K562 (cell line): ENCODE data around the gene NOXRED1. TPM values are rescaled to one million over a fixed set of nuclear protein-coding genes. Genes with fewer than 3 reads are reported as not detected.

ENCODE experiments used
- HDAC8 ChIP-seq: fragments of 450-650 bp; IDR thresholded peaks from 2 replicates; pipeline ENCODE4 v1.6.1; 2016; ENCODE audit warnings: mild to moderate bottlenecking, missing genetic modification characterization, moderate library complexity, missing compliant biosample characterization
- KDM4B ChIP-seq, 2 experiments: fragments of 450-650 bp in 1 of 2; sonication (generic) in 1 of 2; IDR thresholded peaks; 2 replicates each; pipeline ENCODE4 v1.6.1; 2016 to 2017; ENCODE audit warnings: borderline replicate concordance in 2 of 2, antibody characterized with exemption in 1 of 2, low read depth in 1 of 2, mild to moderate bottlenecking in 1 of 2
- MGA ChIP-seq: fragments of 450-650 bp; IDR thresholded peaks from 2 replicates; pipeline ENCODE4 v1.6.1; 2016; ENCODE audit warnings: mild to moderate bottlenecking, moderate library complexity
- POLR2B ChIP-seq: fragments of 450-650 bp; IDR thresholded peaks from 2 replicates; pipeline ENCODE4 v1.6.1; 2018; ENCODE audit warnings: low read depth; ENCODE audit not compliant: partially characterized antibody
- RBM25 ChIP-seq: fragments of 200-400 bp; formaldehyde crosslinking; IDR thresholded peaks from 2 replicates; pipeline ENCODE4 v1.6.1; 2018; ENCODE audit warnings: low read length, low read depth, moderate library complexity; ENCODE audit not compliant: severe bottlenecking
- RNF2 ChIP-seq: sonication (generic); IDR thresholded peaks from 2 replicates; pipeline ENCODE4 v1.6.1; 2016
- SMAD4 ChIP-seq: fragments of 250-450 bp; sonication (Bioruptor Pico); conservative IDR thresholded peaks from 2 replicates; pipeline ENCODE4 v1.8.0; 2021; ENCODE audit warnings: inconsistent platforms, mild to moderate bottlenecking, moderate library complexity
- USF1 ChIP-seq: sonication (generic); formaldehyde crosslinking; IDR thresholded peaks from 2 replicates; pipeline ENCODE4 v1.9.0; 2022; ENCODE audit warnings: mild to moderate bottlenecking, missing genetic modification reagents
- ZFX ChIP-seq: sonication (generic); formaldehyde crosslinking; IDR thresholded peaks from 2 replicates; pipeline ENCODE4 v1.8.0; 2022; ENCODE audit warnings: mild to moderate bottlenecking, missing genetic modification reagents, moderate library complexity
- ZNF184 ChIP-seq: sonication (generic); formaldehyde crosslinking; IDR thresholded peaks from 2 replicates; pipeline ENCODE4 v1.5.0; 2020; ENCODE audit warnings: missing genetic modification reagents
- ZNF311 ChIP-seq: fragments of 250-450 bp; sonication (Bioruptor Pico); IDR thresholded peaks from 2 replicates; pipeline ENCODE4 v1.4.0; 2020; ENCODE audit warnings: mild to moderate bottlenecking, moderate library complexity
- polyA plus RNA-seq, 8 experiments: library from polyadenylated mRNA; depleted of rRNA in 4 of 8; stranded (reverse) in 5 of 8; unstranded in 3 of 8; fragments of >200 nt; fragmentation: Nextera tagmentation in 2 of 8; fragmentation: Illumina TruSeq in 1 of 8; extraction: Ambion mirVana in 2 of 8; extraction: Trizol in 1 of 8; gene quantifications; 2 replicates each; pipeline versions ENCODE4 v1.2.1 to v1.2.3, GENCODE V29; 2011 to 2014; ENCODE audit warnings: inconsistent platforms in 1 of 8, missing spikeins in 1 of 8
- total RNA-seq, 7 experiments: library from RNA; depleted of rRNA in 6 of 7; stranded (reverse); fragments of >200 nt in 6 of 7; fragmentation: Illumina TruSeq in 2 of 7; extraction: Trizol in 2 of 7; gene quantifications; 2 replicates each; pipeline versions ENCODE4 v1.2.1 to v1.2.3, GENCODE V29; 2011 to 2021; ENCODE audit warnings: low replicate concordance in 1 of 7
- TF ChIP-seq, protein P1 (sequence below): fragments of 200-400 bp; formaldehyde crosslinking; IDR thresholded peaks from 2 replicates; pipeline ENCODE4 v1.6.1; 2017; ENCODE audit warnings: mild to moderate bottlenecking, low read depth, low read length, moderate library complexity

NOXRED1 gene
- total and polyA plus RNA-seq, 9 of the 15 experiments (the other 6 are each of a cell fraction or from before 2014, with no cell fraction given) = 0.15 to 0.85 (median 0.30) TPM

DNA sequence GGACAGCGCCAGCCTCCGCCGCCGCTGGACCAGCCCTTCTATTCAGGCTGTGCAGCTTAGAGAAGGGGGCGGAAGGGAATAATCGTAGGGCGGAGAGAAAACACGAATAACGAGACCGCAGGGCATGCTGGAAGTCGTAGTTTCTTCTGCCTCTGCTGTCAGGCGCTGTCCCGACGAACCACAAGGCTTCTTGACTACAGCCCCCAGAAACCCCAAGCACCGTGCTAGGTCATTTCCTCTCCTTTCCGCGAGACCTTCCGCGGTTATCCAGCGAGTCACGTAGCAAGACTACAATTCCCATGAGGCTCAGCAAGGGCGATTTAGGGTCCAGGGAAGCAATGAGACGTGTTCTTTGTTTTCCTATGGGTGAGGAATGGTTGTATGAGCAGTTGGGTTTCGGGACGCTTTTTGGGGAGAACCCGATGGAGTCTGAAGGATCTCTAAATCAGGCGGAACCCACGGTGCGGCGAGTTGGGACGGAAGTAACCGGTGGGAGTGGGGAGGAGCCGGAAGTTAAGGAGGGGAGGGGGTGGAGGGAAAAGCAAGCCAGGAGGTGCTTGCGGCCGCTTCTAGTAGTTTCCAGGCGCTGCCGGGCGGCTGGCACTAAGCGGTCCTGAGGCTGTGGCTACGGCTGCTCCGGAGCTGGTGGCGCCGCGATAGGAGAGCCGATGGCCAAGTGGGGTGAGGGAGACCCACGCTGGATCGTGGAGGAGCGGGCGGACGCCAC lies 34.4 kb upstream of the NOXRED1 start, which contains the start of the genes AHSA1 and VIPAS39 (continued):
- TF ChIP-seq MGA (no peak), USF1 (CRISPR knock-in tag) (peak; percentile 13; the same call in 1 of the 2 replicates), ZNF311 (CRISPR knock-in tag) (peak; percentile 32; the same call in 1 of the 2 replicates), HDAC8 (tag) (0 out of 2 replicates have a peak, but pooled peaks have one; percentile 33), ZNF184 (CRISPR knock-in tag) (no peak), KDM4B (IDR thresholded peaks at IDR 0.05; ENCODE audit: borderline replicate concordance in 2 of 2, low read depth in 1 of 2) (peak in 1 of 2 experiments; percentile 81; a peak in 1 of 4 replicates), RNF2 (peak; percentile 39; the same call in 1 of the 2 replicates), POLR2B (peak; percentile 62), RBM25 (peak; percentile 48), SMAD4 (CRISPR knock-in tag) (peak; percentile 16; the same call in 1 of the 2 replicates), ZFX (CRISPR knock-in tag) (peak; percentile 73; the same call in 1 of the 2 replicates)
- TF ChIP-seq, protein P1, sequence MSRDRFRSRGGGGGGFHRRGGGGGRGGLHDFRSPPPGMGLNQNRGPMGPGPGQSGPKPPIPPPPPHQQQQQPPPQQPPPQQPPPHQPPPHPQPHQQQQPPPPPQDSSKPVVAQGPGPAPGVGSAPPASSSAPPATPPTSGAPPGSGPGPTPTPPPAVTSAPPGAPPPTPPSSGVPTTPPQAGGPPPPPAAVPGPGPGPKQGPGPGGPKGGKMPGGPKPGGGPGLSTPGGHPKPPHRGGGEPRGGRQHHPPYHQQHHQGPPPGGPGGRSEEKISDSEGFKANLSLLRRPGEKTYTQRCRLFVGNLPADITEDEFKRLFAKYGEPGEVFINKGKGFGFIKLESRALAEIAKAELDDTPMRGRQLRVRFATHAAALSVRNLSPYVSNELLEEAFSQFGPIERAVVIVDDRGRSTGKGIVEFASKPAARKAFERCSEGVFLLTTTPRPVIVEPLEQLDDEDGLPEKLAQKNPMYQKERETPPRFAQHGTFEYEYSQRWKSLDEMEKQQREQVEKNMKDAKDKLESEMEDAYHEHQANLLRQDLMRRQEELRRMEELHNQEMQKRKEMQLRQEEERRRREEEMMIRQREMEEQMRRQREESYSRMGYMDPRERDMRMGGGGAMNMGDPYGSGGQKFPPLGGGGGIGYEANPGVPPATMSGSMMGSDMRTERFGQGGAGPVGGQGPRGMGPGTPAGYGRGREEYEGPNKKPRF = no peak
